Aorta (tissue), 5 donors: ENCODE measurements around the gene UBQLN4. TPM values are rescaled to one million over a fixed set of nuclear protein-coding genes. Genes with fewer than 3 reads are reported as not detected.

Source experiments
- ATAC-seq: fragments of 200-7000 bp; cut with Tn5 transposase; one replicate; pipeline ENCODE4 v1.9.1; 2022; ENCODE audit warnings: moderate library complexity; ENCODE audit not compliant: low FRiP score
- DNase-seq, 2 donors: peaks; one replicate each; pipeline ENCODE4 v3.0.0-alpha.2; 2020
- H3K27ac ChIP-seq, 2 donors: one replicate each; pipeline ENCODE4 v1.5.1; 2013; ENCODE audit warnings: low read length in 2 of 2, mild to moderate bottlenecking in 2 of 2, moderate library complexity in 2 of 2, control low read depth in 1 of 2, inconsistent platforms in 1 of 2, low read depth in 1 of 2
- H3K27me3 ChIP-seq, 2 donors: one replicate each; pipeline ENCODE4 v1.6.1; 2013; ENCODE audit warnings: control low read depth in 1 of 2, low read length in 1 of 2, mild to moderate bottlenecking in 1 of 2, moderate library complexity in 1 of 2; ENCODE audit not compliant: insufficient read depth in 2 of 2, control insufficient read depth in 1 of 2
- H3K36me3 ChIP-seq, 2 donors: one replicate each; pipeline ENCODE4 v1.6.1; 2013; ENCODE audit warnings: control low read depth in 1 of 2, low read length in 1 of 2, mild to moderate bottlenecking in 1 of 2; ENCODE audit not compliant: insufficient read depth in 2 of 2, control insufficient read depth in 1 of 2
- H3K4me1 ChIP-seq, 2 donors: one replicate each; pipeline ENCODE4 v1.6.1; 2013; ENCODE audit warnings: low read length in 2 of 2, control low read depth in 1 of 2, mild to moderate bottlenecking in 1 of 2, moderate library complexity in 1 of 2; ENCODE audit not compliant: insufficient read depth in 2 of 2, control insufficient read depth in 1 of 2
- H3K4me3 ChIP-seq, 2 donors: one replicate each; pipeline ENCODE4 v1.5.1; 2013; ENCODE audit warnings: low read length in 2 of 2, control low read depth in 1 of 2, mild to moderate bottlenecking in 1 of 2
- H3K9me3 ChIP-seq: one replicate; pipeline ENCODE4 v1.6.1; 2013; ENCODE audit warnings: mild to moderate bottlenecking, low read length; ENCODE audit not compliant: control insufficient read depth
- WGBS, 2 donors: extraction: QIAGEN DNeasy Blood & Tissue Kit; methylation state at CpG; one replicate each; pipeline ENCODE4 v1.1.7; 2013; 5-methylcytosine and 5-hydroxymethylcytosine counted together
- intact Hi-C, 2 donors: fragments of 100-400 bp; cut with DNase I; formaldehyde crosslinking; loops; one replicate each; pipeline versions ENCODE4 v1.14.2 to v1.15.0; 2022
- long read RNA-seq, 2 donors: library from polyadenylated mRNA; unstranded; transcript quantifications; one replicate each; pipeline ENCODE4 v2.0.0, GENCODE V29; 2020 to 2021
- polyA plus RNA-seq, 2 donors: library from polyadenylated mRNA; stranded (reverse); fragments of 200-250 nt; gene quantifications; one replicate each; pipeline ENCODE4 v1.2.3, GENCODE V29; 2013
- total RNA-seq, 2 donors: library from RNA; stranded (reverse); fragmentation: NEBNext Ultra II Directional; extraction: Animal tissue kit (Norgen Biotek cat#: 25700); gene quantifications; one replicate each; pipeline ENCODE4 v1.2.1, GENCODE V29; 2021
- donor health status: healthy with polysubstance abuse.
- donor health status: Bipolar disorder and iron deficiency.
- donor health status: DM: no; HTN: no; CAD: no.
- donor health status: DM: no; HTN: no; CAD: no.
- donor health status: DM: yes; HTN: yes; CAD: no.

The UBQLN4 gene
- 10 to 100 TPM; 23.8 to 25.7 TPM for total RNA-seq
- polyA plus RNA-seq = 10 to 100 TPM; 14.5 to 16.0 TPM
- long read RNA-seq, donor 1, partial matches to known transcripts = 34 of 35 reads
- long read RNA-seq, donor 1, other reads (novel, unspliced or antisense) = 1 of 35 reads
- long read RNA-seq, donor 2, partial matches to known transcripts = 4 of 7 reads
- long read RNA-seq, donor 2, other reads (novel, unspliced or antisense) = 2 of 7 reads

- Histone ChIP-seq H3K36me3 (no peaks in the 10 kb centered on the region), H3K27ac (peak within 1 kb of the TSS; percentile 29 to 82), H3K4me1 (no peaks in the 10 kb centered on the region), H3K27me3 (no peaks in the 10 kb centered on the region), H3K9me3 (no peaks in the 10 kb centered on the region), H3K4me3 (peak within 1 kb of the TSS; percentile 69 to 77)
- ATAC-seq = peak; percentile 91
- peak; percentile 93 to 94 for DNase-seq
- intact Hi-C loops = no loop called here
- 0% methylated on average over 33 to 49 of the region's 49 CpGs for WGBS, 2 donors
Measured at GRCh38 chr1:156053768-156054499, at the start of gene UBQLN4. Gene UBQLN4, minus strand, starts transcription at chr1:156053798. Its CDS starts 97 bp downstream, at chr1:156053701.

GRCh38 chr1:156102633-156103511 lies 49.3 kb upstream of the UBQLN4 start:
- Histone ChIP-seq H3K27me3 (no peaks in the 10 kb centered on the region), H3K27ac (peak overlapping the region; percentile 32 to 96), H3K36me3 (no peaks in the 10 kb centered on the region), H3K4me1 (no peaks in the 10 kb centered on the region), H3K9me3 (no peaks in the 10 kb centered on the region), H3K4me3 (no peak overlapping the region)
- intact Hi-C loops = no loop called here
- DNase-seq (peak in 1 of 2 donors; percentile 77), ATAC-seq (peak; percentile 0)
- WGBS, 2 donors = 29 to 31% methylated on average over 16 of the region's 16 CpGs

DNA sequence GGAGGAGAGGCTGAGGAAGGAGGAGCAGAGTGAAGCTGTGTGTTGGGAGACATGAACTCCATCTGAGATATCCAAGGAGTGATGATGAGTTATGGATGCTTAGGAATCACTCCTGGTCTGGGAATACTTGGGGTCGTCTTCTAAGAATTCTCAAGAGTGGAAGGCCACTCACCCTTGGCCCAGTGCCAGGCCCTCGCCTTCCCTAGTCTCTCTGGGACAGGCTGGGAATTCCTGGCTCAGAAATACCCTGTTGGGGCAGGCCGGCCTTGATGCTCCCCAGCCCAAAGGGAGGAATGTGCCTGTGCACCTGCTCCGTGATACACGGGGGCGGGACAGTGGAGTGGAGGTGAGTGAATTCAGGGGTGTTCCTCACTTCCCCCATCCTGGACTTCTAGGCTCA lies 48.3 kb upstream of the UBQLN4 start:
- H3K27me3 ChIP-seq = no peaks in the 10 kb centered on the region
- H3K36me3 ChIP-seq = no peaks in the 10 kb centered on the region
- 44 to 46% methylated on average over 6 of the region's 6 CpGs for WGBS, 2 donors
- peak in 1 of 2 donors; percentile 86 for DNase-seq
- H3K4me1 ChIP-seq = no peaks in the 10 kb centered on the region
- no peak for ATAC-seq
- intact Hi-C loops = no loop called here
- H3K27ac ChIP-seq = peak overlapping the region in 1 of 2 donors; percentile 4
- H3K9me3 ChIP-seq = no peaks in the 10 kb centered on the region
- no peak overlapping the region for H3K4me3 ChIP-seq

- no peaks in the 10 kb centered on the region for H3K9me3 ChIP-seq
- DNase-seq = no peak
- no peak for ATAC-seq
- H3K4me1 ChIP-seq = no peaks in the 10 kb centered on the region
- H3K36me3 ChIP-seq = no peaks in the 10 kb centered on the region
- H3K4me3 ChIP-seq = no peak overlapping the region
- WGBS, 2 donors = 46 to 51% methylated on average over 4 of the region's 4 CpGs
- H3K27me3 ChIP-seq = no peaks in the 10 kb centered on the region
- H3K27ac ChIP-seq = peak overlapping the region in 1 of 2 donors; percentile 19
- intact Hi-C loops = no loop called here
Measured at GRCh38 chr1:156100205-156100995, 46.8 kb upstream of the UBQLN4 start.

GRCh38 chr1:156099282-156099681 lies 45.7 kb upstream of the UBQLN4 start:
- H3K9me3 ChIP-seq = no peaks in the 10 kb centered on the region
- intact Hi-C loops = no loop called here
- H3K4me3 ChIP-seq = no peak overlapping the region
- H3K36me3 ChIP-seq = no peaks in the 10 kb centered on the region
- ATAC-seq (no peak), DNase-seq (no peak)
- no peaks in the 10 kb centered on the region for H3K4me1 ChIP-seq
- no peaks in the 10 kb centered on the region for H3K27me3 ChIP-seq
- H3K27ac ChIP-seq = no peak overlapping the region
- 84 to 86% methylated on average over 3 of the region's 3 CpGs for WGBS, 2 donors

DNA sequence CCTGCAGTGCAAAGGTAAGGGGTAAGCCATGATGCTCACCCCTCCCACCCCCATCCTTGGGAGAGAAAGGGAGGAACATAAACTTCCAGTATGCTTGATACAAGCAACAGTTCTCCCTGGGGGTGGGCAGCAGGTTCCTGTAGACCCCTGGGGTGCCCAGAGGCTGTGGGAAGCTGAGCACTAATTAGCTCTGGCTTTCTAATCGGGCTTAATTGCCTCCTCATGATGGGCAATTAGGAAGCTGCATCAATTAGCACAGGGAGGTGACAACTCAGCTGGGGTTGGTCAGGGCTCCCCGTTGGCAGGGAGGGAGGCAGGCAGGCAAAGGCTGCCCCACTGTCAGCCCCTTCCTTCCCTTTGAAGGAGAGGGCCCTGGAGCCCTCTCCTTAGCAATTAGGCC lies 45.2 kb upstream of the UBQLN4 start:
- ATAC-seq = no peak
- Histone ChIP-seq H3K27ac (no peak overlapping the region), H3K9me3 (no peaks in the 10 kb centered on the region), H3K27me3 (no peaks in the 10 kb centered on the region), H3K36me3 (no peaks in the 10 kb centered on the region), H3K4me3 (no peak overlapping the region), H3K4me1 (no peaks in the 10 kb centered on the region)
- WGBS, 2 donors = 88 to 90% methylated on average over 2 of the region's 2 CpGs
- DNase-seq = no peak
- intact Hi-C loops = no loop called here

- DNase-seq (no peak), ATAC-seq (no peak)
- Histone ChIP-seq H3K27me3 (no peaks in the 10 kb centered on the region), H3K4me3 (no peak overlapping the region), H3K36me3 (no peaks in the 10 kb centered on the region), H3K27ac (peak overlapping the region in 1 of 2 donors; percentile 50), H3K4me1 (no peaks in the 10 kb centered on the region), H3K9me3 (no peaks in the 10 kb centered on the region)
- 55 to 69% methylated on average over 9 of the region's 9 CpGs for WGBS, 2 donors
- intact Hi-C loops = loop anchor here (2.0 kb wide), 2 partner anchors 31 to 123 kb away; no protein-coding TSS in a partner anchor
Measured at GRCh38 chr1:156097499-156098178, 44.0 kb upstream of the UBQLN4 start.
